ENCODE data around the gene TMEM14C. TPM values are rescaled to one million over a fixed set of nuclear protein-coding genes. Genes with fewer than 3 reads are reported as not detected.
"Not testable (repeated sequence)": the region's sequence is repeated elsewhere in the genome, so short reads cannot be mapped to it uniquely, and the experiment has no call there.

TMEM14C gene
- polyA plus RNA-seq, 2 donors, result 82.7 to 84.9 TPM

- H3K4me1 ChIP-seq (ENCODE audit: control insufficient read depth in 2 of 2, insufficient read depth in 2 of 2, low read length in 1 of 2), result no peaks in the 10 kb centered on the region
- no peaks in the 10 kb centered on the region for H3K9me3 ChIP-seq (ENCODE audit: control insufficient read depth in 2 of 2, insufficient read depth in 1 of 2, low read depth in 1 of 2, low read length in 1 of 2)
- WGBS, 2 donors, result 94% methylated on average over 3 of the region's 3 CpGs
- no peak overlapping the region for H3K4me3 ChIP-seq (ENCODE audit: low read depth in 1 of 2, low read length in 2 of 2)
- no peak overlapping the region for H3K27ac ChIP-seq (ENCODE audit: low read depth in 2 of 2, low read length in 1 of 2)
- H3K27me3 ChIP-seq (ENCODE audit: control insufficient read depth in 1 of 2, insufficient read depth in 2 of 2, low read length in 2 of 2), result no peaks in the 10 kb centered on the region
- peaks cover 0 to 10% of the 10 kb centered on the region in 2 donors for H3K36me3 ChIP-seq (ENCODE audit: control insufficient read depth in 2 of 2, insufficient read depth in 2 of 2, low read length in 1 of 2)
Observed at GRCh38 chr6:10733863-10734262, 11.0 kb downstream of the TMEM14C start.

DNA sequence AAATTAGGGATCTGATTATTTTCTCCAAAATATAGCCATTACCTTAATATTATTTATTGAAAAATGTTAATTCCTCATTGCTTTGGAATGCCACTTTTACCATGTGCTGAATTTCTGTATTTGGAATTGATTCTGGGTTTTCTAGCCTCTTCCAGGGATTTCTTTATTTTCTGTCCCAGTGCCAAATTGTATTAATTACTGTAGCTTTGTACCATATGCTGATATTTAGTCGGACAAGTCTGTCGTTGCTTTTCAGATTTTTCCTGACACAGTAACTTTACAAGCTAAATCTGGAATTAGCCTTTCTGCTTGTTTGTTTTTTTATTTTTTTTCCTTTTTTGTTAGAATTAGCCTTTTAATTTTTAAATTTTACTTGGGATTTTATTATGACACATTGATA lies 13.9 kb downstream of the TMEM14C start:
- Histone ChIP-seq H3K9me3 (ENCODE audit: control insufficient read depth in 2 of 2, insufficient read depth in 1 of 2, low read depth in 1 of 2, low read length in 1 of 2) (no peaks in the 10 kb centered on the region), H3K4me1 (ENCODE audit: control insufficient read depth in 2 of 2, insufficient read depth in 2 of 2, low read length in 1 of 2) (no peaks in the 10 kb centered on the region), H3K27ac (ENCODE audit: low read depth in 2 of 2, low read length in 1 of 2) (no peak overlapping the region), H3K36me3 (ENCODE audit: control insufficient read depth in 2 of 2, insufficient read depth in 2 of 2, low read length in 1 of 2) (peaks cover 0 to 7% of the 10 kb centered on the region in 2 donors), H3K4me3 (ENCODE audit: low read depth in 1 of 2, low read length in 2 of 2) (no peak overlapping the region), H3K27me3 (ENCODE audit: control insufficient read depth in 1 of 2, insufficient read depth in 2 of 2, low read length in 2 of 2) (no peaks in the 10 kb centered on the region)
- 79 to 92% methylated on average over 2 of the region's 2 CpGs for WGBS, 2 donors

DNA sequence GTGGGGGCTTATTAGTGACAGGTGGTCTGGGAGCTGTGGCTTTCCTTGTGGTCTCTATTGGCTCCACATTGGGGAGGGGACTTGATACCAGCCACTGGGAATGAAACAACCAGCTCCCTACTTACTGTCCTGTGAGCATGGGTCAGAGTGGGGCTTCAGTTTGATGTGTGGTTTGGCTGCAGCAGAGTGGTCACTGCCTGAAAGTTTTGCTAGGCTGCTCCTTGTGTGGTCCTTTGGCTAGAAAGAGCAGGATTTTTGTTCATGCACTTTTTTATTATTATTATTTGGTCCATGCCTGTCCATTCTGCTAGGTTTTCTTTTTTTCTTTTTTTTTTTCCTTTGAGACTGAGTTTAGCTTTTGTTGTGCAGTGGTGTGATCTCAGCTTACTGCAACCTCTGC lies 17.2 kb downstream of the TMEM14C start:
- Histone ChIP-seq H3K4me3 (ENCODE audit: low read depth in 1 of 2, low read length in 2 of 2) (no peak overlapping the region), H3K4me1 (ENCODE audit: control insufficient read depth in 2 of 2, insufficient read depth in 2 of 2, low read length in 1 of 2) (no peaks in the 10 kb centered on the region), H3K27me3 (ENCODE audit: control insufficient read depth in 1 of 2, insufficient read depth in 2 of 2, low read length in 2 of 2) (no peaks in the 10 kb centered on the region), H3K9me3 (ENCODE audit: control insufficient read depth in 2 of 2, insufficient read depth in 1 of 2, low read depth in 1 of 2, low read length in 1 of 2) (no peaks in the 10 kb centered on the region), H3K36me3 (ENCODE audit: control insufficient read depth in 2 of 2, insufficient read depth in 2 of 2, low read length in 1 of 2) (no peaks in the 10 kb centered on the region), H3K27ac (ENCODE audit: low read depth in 2 of 2, low read length in 1 of 2) (no peak overlapping the region)

- not testable (repeated sequence) for H3K27me3 ChIP-seq (ENCODE audit: control insufficient read depth in 1 of 2, insufficient read depth in 2 of 2, low read length in 2 of 2); H3K4me1 ChIP-seq (ENCODE audit: control insufficient read depth in 2 of 2, insufficient read depth in 2 of 2, low read length in 1 of 2); H3K9me3 ChIP-seq (ENCODE audit: control insufficient read depth in 2 of 2, insufficient read depth in 1 of 2, low read depth in 1 of 2, low read length in 1 of 2); H3K4me3 ChIP-seq (ENCODE audit: low read depth in 1 of 2, low read length in 2 of 2); H3K27ac ChIP-seq (ENCODE audit: low read depth in 2 of 2, low read length in 1 of 2); H3K36me3 ChIP-seq (ENCODE audit: control insufficient read depth in 2 of 2, insufficient read depth in 2 of 2, low read length in 1 of 2)
- 84 to 95% methylated on average over 4 of the region's 4 CpGs for WGBS, 2 donors
Observed at GRCh38 chr6:10741643-10742042, 18.8 kb downstream of the TMEM14C start.

- H3K9me3 ChIP-seq (ENCODE audit: control insufficient read depth in 2 of 2, insufficient read depth in 1 of 2, low read depth in 1 of 2, low read length in 1 of 2), result no peaks in the 10 kb centered on the region
- no peaks in the 10 kb centered on the region for H3K27me3 ChIP-seq (ENCODE audit: control insufficient read depth in 1 of 2, insufficient read depth in 2 of 2, low read length in 2 of 2)
- no peak overlapping the region for H3K4me3 ChIP-seq (ENCODE audit: low read depth in 1 of 2, low read length in 2 of 2)
- H3K4me1 ChIP-seq (ENCODE audit: control insufficient read depth in 2 of 2, insufficient read depth in 2 of 2, low read length in 1 of 2), result no peaks in the 10 kb centered on the region
- WGBS, 2 donors, result 96 to 97% methylated on average over 12 of the region's 12 CpGs
- no peaks in the 10 kb centered on the region for H3K36me3 ChIP-seq (ENCODE audit: control insufficient read depth in 2 of 2, insufficient read depth in 2 of 2, low read length in 1 of 2)
- no peak overlapping the region for H3K27ac ChIP-seq (ENCODE audit: low read depth in 2 of 2, low read length in 1 of 2)
Observed at GRCh38 chr6:10742251-10742650, 19.4 kb downstream of the TMEM14C start.

- Histone ChIP-seq H3K36me3 (ENCODE audit: control insufficient read depth in 2 of 2, insufficient read depth in 2 of 2, low read length in 1 of 2) (no peaks in the 10 kb centered on the region), H3K4me1 (ENCODE audit: control insufficient read depth in 2 of 2, insufficient read depth in 2 of 2, low read length in 1 of 2) (no peaks in the 10 kb centered on the region), H3K9me3 (ENCODE audit: control insufficient read depth in 2 of 2, insufficient read depth in 1 of 2, low read depth in 1 of 2, low read length in 1 of 2) (no peaks in the 10 kb centered on the region), H3K4me3 (ENCODE audit: low read depth in 1 of 2, low read length in 2 of 2) (no peak overlapping the region), H3K27ac (ENCODE audit: low read depth in 2 of 2, low read length in 1 of 2) (no peak overlapping the region), H3K27me3 (ENCODE audit: control insufficient read depth in 1 of 2, insufficient read depth in 2 of 2, low read length in 2 of 2) (no peaks in the 10 kb centered on the region)
- WGBS, 2 donors, result 81 to 86% methylated on average over 6 of the region's 6 CpGs
Observed at GRCh38 chr6:10743515-10743914, 20.6 kb downstream of the TMEM14C start.

DNA sequence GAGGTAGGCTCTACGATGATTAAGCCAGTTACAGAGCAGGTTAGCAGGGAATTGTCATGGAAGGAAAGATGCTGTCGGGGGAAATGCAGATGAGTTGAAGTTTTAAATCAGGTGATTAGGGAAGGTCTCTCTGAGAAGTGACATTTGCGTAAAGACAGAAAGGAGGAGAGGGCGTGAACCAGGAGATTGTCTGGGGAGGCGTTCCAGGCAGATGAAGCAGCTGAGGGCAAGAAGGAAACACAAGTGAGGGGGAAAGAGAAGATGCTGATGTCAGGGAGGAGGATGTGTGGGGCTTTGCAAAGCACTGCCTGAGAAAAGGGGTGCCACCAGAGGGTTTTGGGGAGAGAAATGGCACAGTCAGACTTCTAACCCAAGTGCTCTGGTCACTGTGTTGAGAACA lies 22.2 kb downstream of the TMEM14C start:
- no peaks in the 10 kb centered on the region for H3K9me3 ChIP-seq (ENCODE audit: control insufficient read depth in 2 of 2, insufficient read depth in 1 of 2, low read depth in 1 of 2, low read length in 1 of 2)
- H3K27ac ChIP-seq (ENCODE audit: low read depth in 2 of 2, low read length in 1 of 2), result no peak overlapping the region
- H3K36me3 ChIP-seq (ENCODE audit: control insufficient read depth in 2 of 2, insufficient read depth in 2 of 2, low read length in 1 of 2), result peaks cover 0 to 4% of the 10 kb centered on the region in 2 donors
- H3K27me3 ChIP-seq (ENCODE audit: control insufficient read depth in 1 of 2, insufficient read depth in 2 of 2, low read length in 2 of 2), result no peaks in the 10 kb centered on the region
- WGBS, 2 donors, result 88% methylated on average over 5 of the region's 5 CpGs
- no peaks in the 10 kb centered on the region for H3K4me1 ChIP-seq (ENCODE audit: control insufficient read depth in 2 of 2, insufficient read depth in 2 of 2, low read length in 1 of 2)
- no peak overlapping the region for H3K4me3 ChIP-seq (ENCODE audit: low read depth in 1 of 2, low read length in 2 of 2)

DNA sequence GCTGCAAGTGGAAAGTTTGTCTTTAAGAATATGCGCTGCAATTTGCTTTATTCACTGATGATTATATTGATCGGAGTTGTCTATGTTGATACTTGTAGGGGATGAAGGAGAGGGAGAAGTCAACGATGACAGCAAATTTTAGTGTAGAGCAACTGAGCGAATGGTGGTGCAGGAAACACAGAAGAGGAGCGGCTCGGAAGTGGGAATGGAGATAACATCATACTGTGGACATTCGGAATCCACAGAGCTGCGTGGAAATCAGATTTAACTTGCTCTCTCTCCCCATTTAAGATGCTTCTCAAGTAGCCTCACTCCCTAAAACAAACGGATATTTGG lies 24.0 kb downstream of the TMEM14C start:
- H3K27me3 ChIP-seq (ENCODE audit: control insufficient read depth in 1 of 2, insufficient read depth in 2 of 2, low read length in 2 of 2), result no peaks in the 10 kb centered on the region
- WGBS, 2 donors, result 47 to 52% methylated on average over 9 of the region's 9 CpGs
- H3K9me3 ChIP-seq (ENCODE audit: control insufficient read depth in 2 of 2, insufficient read depth in 1 of 2, low read depth in 1 of 2, low read length in 1 of 2), result no peaks in the 10 kb centered on the region
- H3K4me1 ChIP-seq (ENCODE audit: control insufficient read depth in 2 of 2, insufficient read depth in 2 of 2, low read length in 1 of 2), result no peaks in the 10 kb centered on the region
- peaks cover 0 to 8% of the 10 kb centered on the region in 2 donors for H3K36me3 ChIP-seq (ENCODE audit: control insufficient read depth in 2 of 2, insufficient read depth in 2 of 2, low read length in 1 of 2)
- H3K4me3 ChIP-seq (ENCODE audit: low read depth in 1 of 2, low read length in 2 of 2), result peak overlapping the region; percentile 49 to 79
- H3K27ac ChIP-seq (ENCODE audit: low read depth in 2 of 2, low read length in 1 of 2), result peak overlapping the region; percentile 57 to 73

DNA sequence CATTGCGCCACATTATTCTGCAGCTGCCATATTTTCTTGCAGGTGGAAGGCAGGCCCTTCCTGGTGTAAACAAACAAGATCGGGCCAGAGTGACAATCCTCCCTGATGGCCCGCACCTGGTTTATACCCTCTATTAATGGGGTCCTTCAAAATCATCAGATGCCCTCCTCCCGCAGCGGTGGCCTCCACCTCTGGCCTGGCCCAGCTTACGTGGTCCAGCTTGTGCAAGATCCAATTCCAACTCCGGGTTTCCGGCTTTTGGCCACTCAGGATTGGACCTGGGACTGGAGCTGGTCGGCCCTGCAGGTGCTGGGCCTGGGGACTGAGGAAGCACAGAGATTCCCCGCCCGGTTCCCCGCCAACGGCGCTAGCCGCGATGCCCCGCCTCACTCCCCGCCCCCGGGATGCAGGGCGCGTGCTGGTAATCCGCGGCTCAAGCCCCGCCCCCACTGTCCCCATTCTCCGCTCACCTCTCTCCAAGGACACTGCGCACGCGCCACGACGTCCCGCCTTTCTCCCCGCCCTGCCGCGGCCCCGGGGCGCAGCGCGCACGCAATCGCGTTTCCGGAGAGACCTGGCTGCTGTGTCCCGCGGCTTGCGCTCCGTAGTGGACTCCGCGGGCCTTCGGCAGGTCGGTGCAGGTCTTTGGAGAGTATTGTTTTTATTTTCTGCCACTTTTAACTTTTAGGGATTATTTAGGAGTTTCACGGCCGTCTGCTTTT lies 24.5 kb downstream of the TMEM14C start, which contains the start of gene TMEM14B:
Gene TMEM14B, plus strand, starts transcription at position 555 of the 722 bp plus-strand sequence. CDS start 1,441 bp downstream, outside the sequence.
- Histone ChIP-seq H3K4me1 (ENCODE audit: control insufficient read depth in 2 of 2, insufficient read depth in 2 of 2, low read length in 1 of 2) (no peaks in the 10 kb centered on the region), H3K27me3 (ENCODE audit: control insufficient read depth in 1 of 2, insufficient read depth in 2 of 2, low read length in 2 of 2) (no peaks in the 10 kb centered on the region), H3K9me3 (ENCODE audit: control insufficient read depth in 2 of 2, insufficient read depth in 1 of 2, low read depth in 1 of 2, low read length in 1 of 2) (no peaks in the 10 kb centered on the region), H3K36me3 (ENCODE audit: control insufficient read depth in 2 of 2, insufficient read depth in 2 of 2, low read length in 1 of 2) (peaks cover 0 to 9% of the 10 kb centered on the region in 2 donors), H3K27ac (ENCODE audit: low read depth in 2 of 2, low read length in 1 of 2) (peak within 1 kb of the TSS; percentile 57 to 73), H3K4me3 (ENCODE audit: low read depth in 1 of 2, low read length in 2 of 2) (peak within 1 kb of the TSS; percentile 49 to 79)
- WGBS, 2 donors, result 1% methylated on average over 49 to 52 of the region's 52 CpGs

DNA sequence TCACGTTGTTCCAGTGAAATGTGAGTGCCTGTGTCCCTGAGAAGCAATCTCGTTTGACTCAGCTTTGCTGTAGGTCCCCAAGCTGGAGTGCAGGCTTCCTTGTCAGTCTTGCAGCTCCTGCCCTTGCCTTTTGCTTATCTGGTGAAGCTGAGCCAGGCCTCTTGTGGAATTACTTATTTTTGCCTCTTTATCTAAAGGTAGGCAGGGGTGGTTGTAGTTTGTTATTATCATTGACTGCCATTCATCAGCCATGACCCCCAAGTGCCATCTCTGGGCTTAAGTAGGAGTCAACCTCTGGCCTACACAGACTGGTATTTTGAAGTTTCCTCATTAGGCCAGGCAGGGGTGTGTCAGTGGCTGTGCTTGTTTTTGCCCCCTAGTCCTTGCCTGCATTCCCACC lies 26.9 kb downstream of the TMEM14C start:
- WGBS, 2 donors, result 29 to 42% methylated on average over 2 of the region's 2 CpGs
- no peaks in the 10 kb centered on the region for H3K4me1 ChIP-seq (ENCODE audit: control insufficient read depth in 2 of 2, insufficient read depth in 2 of 2, low read length in 1 of 2)

More for the DNA sequence above, 26.9 kb downstream of the TMEM14C start:
- H3K27ac ChIP-seq (ENCODE audit: low read depth in 2 of 2, low read length in 1 of 2), result no peak overlapping the region
- no peaks in the 10 kb centered on the region for H3K27me3 ChIP-seq (ENCODE audit: control insufficient read depth in 1 of 2, insufficient read depth in 2 of 2, low read length in 2 of 2)
- H3K36me3 ChIP-seq (ENCODE audit: control insufficient read depth in 2 of 2, insufficient read depth in 2 of 2, low read length in 1 of 2), result peaks cover 0 to 27% of the 10 kb centered on the region in 2 donors
- H3K4me3 ChIP-seq (ENCODE audit: low read depth in 1 of 2, low read length in 2 of 2), result no peak overlapping the region
- no peaks in the 10 kb centered on the region for H3K9me3 ChIP-seq (ENCODE audit: control insufficient read depth in 2 of 2, insufficient read depth in 1 of 2, low read depth in 1 of 2, low read length in 1 of 2)

All from esophagus (tissue), 2 donors.